OCI-LY7 (cell line): ENCODE data around the gene AWAT2. TPM values are rescaled to one million over a fixed set of nuclear protein-coding genes. Genes with fewer than 3 reads are reported as not detected.

Experiments used
- BruUV-seq: library from RNA; stranded (reverse); fragments of 400-500 nt; replicated peaks from 2 replicates; lab custom pipeline; 2021; lab: Mats Ljungman, UMichigan
- CTCF ChIA-PET: fragments of 300-600 bp; sonication (Branson Sonifier 250); formaldehyde crosslinking; loops from one replicate; lab custom pipeline; 2022; ENCODE audit warnings: antibody characterized with exemption; ENCODE audit not compliant: unreplicated experiment; lab: Charles Lee
- POLR2A ChIA-PET: fragments of 300-600 bp; sonication (Branson Sonifier 250); formaldehyde crosslinking; loops from one replicate; lab custom pipeline; 2022; ENCODE audit warnings: antibody characterized with exemption; lab: Charles Lee
- DNase-seq: peaks from one replicate; pipeline ENCODE4 v3.0.0-alpha.2; 2015; ENCODE audit warnings: low spot score
- H2AFZ ChIP-seq: fragments of 200-600 bp; sonication (generic), shearing (Covaris generic); 2 replicates; pipeline ENCODE4 v1.6.1; 2014; ENCODE audit warnings: mild to moderate bottlenecking, antibody characterized with exemption, low read length, moderate library complexity
- H3K27ac ChIP-seq: fragments of 200-600 bp; sonication (generic); 2 replicates; pipeline ENCODE4 v1.5.1; 2014; ENCODE audit warnings: mixed run types, low read depth, mild to moderate bottlenecking, moderate library complexity, low read length, inconsistent platforms; ENCODE audit not compliant: poor library complexity, severe bottlenecking
- H3K36me3 ChIP-seq: fragments of 200-600 bp; sonication (generic); 2 replicates; pipeline ENCODE4 v1.6.1; 2014; ENCODE audit warnings: mild to moderate bottlenecking, antibody characterized with exemption, low read length, moderate library complexity, mixed read lengths; ENCODE audit not compliant: insufficient read depth
- H3K4me1 ChIP-seq: fragments of 200-600 bp; sonication (generic); 2 replicates; pipeline ENCODE4 v1.5.1; 2014; ENCODE audit warnings: mild to moderate bottlenecking, low read length; ENCODE audit not compliant: insufficient read depth, poor library complexity, severe bottlenecking
- H3K4me2 ChIP-seq: fragments of 200-600 bp; sonication (generic); 2 replicates; pipeline ENCODE4 v1.6.1; 2014; ENCODE audit warnings: mild to moderate bottlenecking, low read length
- H3K4me3 ChIP-seq: fragments of 200-600 bp; sonication (generic); 2 replicates; pipeline ENCODE4 v1.5.1; 2014; ENCODE audit warnings: mild to moderate bottlenecking, low read depth, low read length; ENCODE audit not compliant: poor library complexity, severe bottlenecking
- H3K79me2 ChIP-seq: fragments of 200-600 bp; sonication (generic); 2 replicates; pipeline ENCODE4 v1.6.1; 2016; ENCODE audit warnings: low read depth, mild to moderate bottlenecking, low read length, moderate library complexity, mixed read lengths; ENCODE audit not compliant: insufficient read depth
- H3K9me2 ChIP-seq: fragments of 200-600 bp; sonication (generic); 2 replicates; pipeline ENCODE4 v1.6.1; 2016; ENCODE audit warnings: mild to moderate bottlenecking, low read length, mixed read lengths; ENCODE audit not compliant: insufficient read depth
- H3K9me3 ChIP-seq: fragments of 200-600 bp; sonication (generic); 2 replicates; pipeline ENCODE4 v1.6.1; 2014; ENCODE audit warnings: mild to moderate bottlenecking, mixed run types, low read length, mixed read lengths
- H4K20me1 ChIP-seq: fragments of 200-600 bp; sonication (generic); 2 replicates; pipeline ENCODE4 v1.6.1; 2014; ENCODE audit warnings: mild to moderate bottlenecking, antibody characterized with exemption, low read length, moderate library complexity, mixed read lengths; ENCODE audit not compliant: insufficient read depth
- CTCF ChIP-seq: fragments of 200-600 bp; sonication (generic); conservative IDR thresholded peaks from 2 replicates; pipeline ENCODE4 v1.5.1; 2014; ENCODE audit warnings: mild to moderate bottlenecking, antibody characterized with exemption, low read length, moderate library complexity, mixed read lengths
- EZH2phosphoT487 ChIP-seq: fragments of 200-600 bp; sonication (generic); IDR thresholded peaks from 2 replicates; pipeline ENCODE4 v1.6.1; 2018; ENCODE audit warnings: low read depth, borderline replicate concordance, mild to moderate bottlenecking, mixed run types, antibody characterized with exemption, low read length, moderate library complexity, mixed read lengths
- intact Hi-C: fragments of 100-400 bp; cut with micrococcal nuclease; formaldehyde crosslinking; loops from one replicate; pipeline ENCODE4 v1.10.0; 2022; ENCODE audit not compliant: unreplicated experiment
- microRNA-seq: library from miRNA; unstranded; fragments of <30 nt; microRNA quantifications from one replicate; pipeline ENCODE4 v1.2.0, GENCODE V29; 2022; ENCODE audit warnings: borderline replicate concordance
- small RNA-seq: library from RNA; depleted of rRNA; stranded (forward); fragments of <200 nt; gene quantifications from one replicate; pipeline ENCODE3, GENCODE V24; 2014
- total RNA-seq, 2 experiments: library from RNA; depleted of rRNA in 1 of 2; stranded (reverse); fragments of >200 nt in 1 of 2; shearing (Covaris generic) in 1 of 2; gene quantifications; 2 replicates each; pipeline ENCODE4 v1.2.3, GENCODE V29; 2014 to 2022

Gene AWAT2
- total RNA-seq, 2 experiments from 2014 or later = not detected

DNA sequence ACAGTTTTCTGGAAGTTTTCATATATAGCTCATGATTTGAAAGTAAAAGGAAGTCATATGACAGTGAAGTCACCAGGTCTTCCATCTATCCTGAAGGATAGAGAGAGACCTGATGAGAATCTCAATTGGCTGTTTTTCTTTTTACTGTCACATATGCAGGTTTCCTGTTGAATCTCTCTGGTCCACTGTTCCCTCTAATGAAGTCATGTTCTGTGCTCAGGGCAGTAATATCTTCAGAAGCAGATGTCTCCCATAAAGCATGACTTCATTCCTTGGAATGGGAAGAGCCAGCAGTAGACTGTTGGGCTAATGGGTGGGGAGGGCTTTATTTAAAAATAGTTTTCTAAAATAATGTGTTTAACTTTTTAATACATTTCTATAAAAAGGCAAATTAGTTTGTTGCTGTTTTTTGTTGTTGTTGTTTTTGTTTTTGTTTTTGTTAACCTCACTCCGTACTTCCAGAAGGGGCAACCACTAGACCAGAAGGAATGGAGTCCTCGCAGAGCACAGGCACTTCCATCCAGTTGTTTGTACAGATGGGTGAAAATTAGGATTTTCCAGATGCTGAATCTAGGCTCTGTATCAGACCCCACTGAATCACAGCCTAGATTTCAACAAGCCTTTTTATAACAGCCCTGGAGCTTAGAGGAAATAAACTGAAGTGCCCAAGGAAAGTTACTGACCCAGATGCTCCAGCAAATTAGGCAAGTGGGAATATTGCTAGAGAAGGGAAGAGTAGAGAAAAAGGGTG lies 54.2 kb downstream of the AWAT2 start:
- POLR2A ChIA-PET = interaction anchor here (0.6 to 1.8 kb wide), 2 partner anchors 8 to 47 kb away, joined by 3 to 5 read pairs; no protein-coding TSS in a partner anchor
- Histone ChIP-seq H3K9me3 (no peaks in the 10 kb centered on the region), H3K27ac (no peak overlapping the region), H3K4me3 (no peak overlapping the region), H3K36me3 (no peaks in the 10 kb centered on the region), H3K4me2 (no peak overlapping the region), H3K9me2 (no peaks in the 10 kb centered on the region), H2AFZ (no peak overlapping the region), H4K20me1 (no peaks in the 10 kb centered on the region), H3K79me2 (no peaks in the 10 kb centered on the region), H3K4me1 (no peaks in the 10 kb centered on the region)
- DNase-seq = no peak
- CTCF ChIA-PET = no interaction called here
- no TSS peak for BruUV-seq
- intact Hi-C loops = no loop called here
- TF ChIP-seq EZH2phosphoT487 = no peak
- no peak for TF ChIP-seq CTCF

DNA sequence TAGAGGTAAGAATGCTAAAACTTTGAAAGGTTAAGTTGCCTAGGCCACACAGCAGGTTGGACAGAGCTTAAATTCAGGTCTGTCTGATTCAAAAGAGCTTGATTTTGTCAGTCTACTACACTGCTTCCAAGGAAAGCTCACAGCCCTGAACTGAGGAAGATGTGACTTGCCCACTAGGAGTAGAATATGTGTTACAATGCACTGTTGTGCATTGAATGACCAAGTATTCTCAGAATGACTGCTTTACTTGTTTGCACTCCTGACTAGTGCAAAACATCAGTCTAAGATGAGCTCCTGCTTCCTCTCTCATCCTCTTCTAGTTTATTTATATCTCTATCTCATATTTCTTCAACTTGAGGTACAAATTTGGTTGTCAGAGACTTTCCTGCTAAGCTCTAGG lies 56.2 kb downstream of the AWAT2 start:
- no peak for TF ChIP-seq EZH2phosphoT487
- no TSS peak for BruUV-seq
- ChIA-PET CTCF (no interaction called here), POLR2A (interaction anchor here (1.8 kb wide), 1 partner anchor 10 kb away, joined by 3 read pairs; no protein-coding TSS in a partner anchor)
- no peak for DNase-seq
- no peak overlapping the region for H3K4me2 ChIP-seq
- H3K9me2 ChIP-seq = no peaks in the 10 kb centered on the region
- no peak overlapping the region for H2AFZ ChIP-seq
- intact Hi-C loops = no loop called here
- no peaks in the 10 kb centered on the region for H4K20me1 ChIP-seq
- no peaks in the 10 kb centered on the region for H3K36me3 ChIP-seq
- no peak overlapping the region for H3K4me3 ChIP-seq
- H3K27ac ChIP-seq = no peak overlapping the region
- H3K9me3 ChIP-seq = no peaks in the 10 kb centered on the region
- H3K4me1 ChIP-seq = no peaks in the 10 kb centered on the region
- no peaks in the 10 kb centered on the region for H3K79me2 ChIP-seq

DNA sequence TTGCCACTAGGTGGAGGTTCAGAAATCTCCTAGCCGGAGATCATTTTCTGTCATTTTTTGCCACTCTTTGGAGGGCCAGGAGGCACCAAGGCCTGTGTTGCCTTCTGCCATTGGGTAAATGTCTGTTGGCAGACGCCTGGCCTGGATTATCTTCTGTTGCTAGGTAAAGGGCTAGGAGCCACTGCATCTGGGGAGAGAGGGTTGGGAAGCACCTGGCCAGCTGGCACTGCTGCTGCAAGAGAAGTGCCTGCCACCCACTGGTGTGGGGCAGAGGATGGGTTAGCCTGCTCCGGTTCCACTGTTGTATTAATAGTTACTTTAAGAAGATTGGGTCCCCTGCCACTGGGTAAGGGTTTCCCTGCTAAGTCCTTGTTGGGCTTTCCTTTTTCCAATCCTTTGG lies 58.1 kb downstream of the AWAT2 start:
- ChIA-PET POLR2A (no interaction called here), CTCF (no interaction called here)
- Histone ChIP-seq H3K27ac (no peak overlapping the region), H4K20me1 (no peaks in the 10 kb centered on the region), H3K4me2 (no peak overlapping the region), H3K79me2 (no peaks in the 10 kb centered on the region), H2AFZ (no peak overlapping the region), H3K4me1 (no peaks in the 10 kb centered on the region), H3K36me3 (no peaks in the 10 kb centered on the region), H3K9me2 (no peaks in the 10 kb centered on the region), H3K4me3 (no peak overlapping the region), H3K9me3 (no peaks in the 10 kb centered on the region)
- no TSS peak for BruUV-seq
- no peak for DNase-seq
- intact Hi-C loops = no loop called here
- TF ChIP-seq CTCF = no peak
- TF ChIP-seq EZH2phosphoT487 = no peak

Small RNA genes lying within 50 kb of the gene (microRNA-seq; reads per million reads assigned to microRNA genes)
- gene MIR676 = 9.8 reads per million, percentile 13 among the genes with 10 or more reads in this experiment

Small RNA genes lying within 50 kb of the gene (small RNA-seq; reads per million reads assigned to genes)
- not detected for gene MIR676

Other genes with a start within 250 kb of the AWAT2 start
- gene OTUD6A, start 12.5 kb upstream of the AWAT2 start, total RNA-seq (2014; rRNA removed; shearing (Covaris generic)) = not detected in 2 replicates
- not detected in 2 replicates for gene OTUD6A, start 12.5 kb upstream of the AWAT2 start, total RNA-seq (2022)
- 47.2 and 60.0 TPM in 2 replicates for gene IGBP1, start 83.5 kb upstream of the AWAT2 start, total RNA-seq (2014; rRNA removed; shearing (Covaris generic))
- gene IGBP1, start 83.5 kb upstream of the AWAT2 start, total RNA-seq (2022) = 60.5 and 61.7 TPM in 2 replicates
- gene DGAT2L6, start 127.5 kb upstream of the AWAT2 start, total RNA-seq (2014; rRNA removed; shearing (Covaris generic)) = not detected in 2 replicates
- gene DGAT2L6, start 127.5 kb upstream of the AWAT2 start, total RNA-seq (2022) = not detected in 2 replicates
- not detected in 2 replicates for gene AWAT1, start 184.7 kb upstream of the AWAT2 start, total RNA-seq (2014; rRNA removed; shearing (Covaris generic))
- gene AWAT1, start 184.7 kb upstream of the AWAT2 start, total RNA-seq (2022) = not detected in 2 replicates
- gene P2RY4, start 210.3 kb upstream of the AWAT2 start, total RNA-seq (2014; rRNA removed; shearing (Covaris generic)) = 0.16 and 0.31 TPM in 2 replicates
- gene P2RY4, start 210.3 kb upstream of the AWAT2 start, total RNA-seq (2022) = 0.21 and 0.46 TPM in 2 replicates
- not detected in 2 replicates for gene ARR3, start 218.4 kb upstream of the AWAT2 start, total RNA-seq (2014; rRNA removed; shearing (Covaris generic))
- not detected in 2 replicates for gene ARR3, start 218.4 kb upstream of the AWAT2 start, total RNA-seq (2022)
- gene RAB41, start 232.2 kb upstream of the AWAT2 start, total RNA-seq (2014; rRNA removed; shearing (Covaris generic)) = not detected in 2 replicates
- not detected in 2 replicates for gene RAB41, start 232.2 kb upstream of the AWAT2 start, total RNA-seq (2022)
- gene PDZD11, start 240.0 kb upstream of the AWAT2 start, total RNA-seq (2014; rRNA removed; shearing (Covaris generic)) = 23.0 and 23.3 TPM in 2 replicates
- gene PDZD11, start 240.0 kb upstream of the AWAT2 start, total RNA-seq (2022) = 27.4 and 30.3 TPM in 2 replicates
- gene KIF4A, start 240.2 kb upstream of the AWAT2 start, total RNA-seq (2014; rRNA removed; shearing (Covaris generic)) = 29.9 and 32.5 TPM in 2 replicates
- gene KIF4A, start 240.2 kb upstream of the AWAT2 start, total RNA-seq (2022) = 40.7 and 43.4 TPM in 2 replicates